ENCODE results near the gene CHST15. TPM values are rescaled to one million over a fixed set of nuclear protein-coding genes. Genes with fewer than 3 reads are reported as not detected.

Gene CHST15
- total and polyA plus RNA-seq, 3 donors from 2014 or later = 9.3 to 12.8 (median 11.5) TPM

DNA sequence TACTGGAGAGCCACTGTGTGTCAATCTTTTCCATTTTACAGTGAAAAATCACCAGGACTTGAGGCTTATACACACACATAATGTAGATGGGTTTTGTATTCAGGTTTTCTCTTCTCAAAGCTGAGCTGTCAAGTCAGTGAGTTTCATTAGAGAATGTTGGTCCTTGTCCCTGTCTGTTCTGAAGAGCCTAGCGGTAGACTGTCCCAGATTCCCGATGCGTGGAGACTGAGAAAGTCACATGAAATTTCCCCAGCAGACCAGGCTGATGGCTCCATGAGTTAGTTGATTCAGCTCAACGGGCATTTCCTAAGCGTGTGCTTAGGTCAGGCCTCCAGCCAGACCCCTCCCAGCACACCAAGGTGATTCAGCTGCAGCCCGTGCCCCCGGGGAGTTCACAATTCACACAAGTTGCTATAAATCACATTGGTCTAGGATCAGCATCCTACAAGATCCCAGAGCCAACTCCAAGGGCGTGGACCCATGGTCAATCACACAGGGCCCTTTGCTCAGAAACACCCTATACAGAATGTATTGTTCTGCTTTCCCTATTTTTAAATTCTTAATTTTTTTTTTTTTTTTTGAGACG, 17.2 kb downstream of the CHST15 start:
- H3K4me3 ChIP-seq = no peak overlapping the region
- no peak overlapping the region for H3K27ac ChIP-seq
- intact Hi-C loops (cut with DNase I; ENCODE audit: low total_unique reads) = no loop called here
- no peaks in the 10 kb centered on the region for H3K9me3 ChIP-seq
- 81 to 90% methylated on average over 9 of the region's 9 CpGs for WGBS, 2 donors
- TF ChIP-seq CTCF (IDR thresholded peaks at IDR 0.05) (no peak), POLR2A (IDR thresholded peaks at IDR 0.05) (no peak)
- peaks cover 14% of the 10 kb centered on the region for H3K4me1 ChIP-seq
- DNase-seq = no peak
- no peaks in the 10 kb centered on the region for H3K36me3 ChIP-seq (ENCODE audit: low read depth, missing control alignments)
- no peaks in the 10 kb centered on the region for H3K27me3 ChIP-seq

DNA sequence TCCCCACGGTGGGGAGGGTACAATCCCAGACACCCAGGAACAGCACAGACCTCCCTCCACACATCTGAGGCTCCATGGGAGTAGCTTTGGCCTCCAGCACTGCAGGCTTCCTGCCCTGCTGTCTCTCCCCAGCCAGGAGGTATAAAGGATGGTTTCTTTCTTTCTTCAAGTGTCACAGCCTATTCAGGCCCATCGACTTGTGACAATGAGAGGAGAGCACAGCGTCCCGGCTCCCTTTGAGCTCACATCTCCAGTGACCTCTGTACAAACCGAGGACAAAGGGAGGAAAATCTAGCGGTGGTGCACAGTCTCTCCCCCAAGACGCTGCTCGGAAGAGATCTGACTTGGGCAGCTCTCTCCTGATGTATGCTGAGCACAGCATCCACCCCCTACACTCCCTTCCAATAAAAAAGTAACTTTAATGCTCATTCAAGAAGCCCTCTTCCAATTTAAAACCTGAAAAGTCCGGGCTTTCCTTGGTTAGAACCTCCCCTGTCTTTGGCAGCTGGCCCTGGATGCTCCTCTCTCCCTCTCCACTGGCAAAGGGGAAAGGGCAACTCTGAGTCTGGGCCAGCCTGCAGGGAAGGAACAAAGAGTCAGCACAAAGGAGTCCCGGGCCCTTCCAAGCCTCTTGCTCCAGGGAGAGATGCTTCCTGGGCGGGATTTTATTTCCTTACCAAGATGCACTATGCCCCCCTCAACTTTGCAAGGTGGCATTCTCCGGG, 18.0 kb downstream of the CHST15 start:
- Histone ChIP-seq H3K4me1 (peaks cover 14% of the 10 kb centered on the region), H3K27ac (peak overlapping the region in 1 of 2 donors; percentile 48), H3K4me3 (no peak overlapping the region), H3K36me3 (ENCODE audit: low read depth, missing control alignments) (no peaks in the 10 kb centered on the region), H3K9me3 (no peaks in the 10 kb centered on the region), H3K27me3 (no peaks in the 10 kb centered on the region)
- DNase-seq = peak; percentile 55
- TF ChIP-seq CTCF (IDR thresholded peaks at IDR 0.05) (no peak), POLR2A (IDR thresholded peaks at IDR 0.05) (no peak)
- 22 to 34% methylated on average over 9 to 12 of the region's 12 CpGs for WGBS, 2 donors
- intact Hi-C loops (cut with DNase I; ENCODE audit: low total_unique reads) = no loop called here

- no peak overlapping the region for H3K4me3 ChIP-seq
- H3K4me1 ChIP-seq = peaks cover 14% of the 10 kb centered on the region
- H3K36me3 ChIP-seq (ENCODE audit: low read depth, missing control alignments) = no peaks in the 10 kb centered on the region
- DNase-seq = no peak
- H3K27me3 ChIP-seq = no peaks in the 10 kb centered on the region
- WGBS, 2 donors = 76 to 82% methylated on average over 12 of the region's 12 CpGs
- no peaks in the 10 kb centered on the region for H3K9me3 ChIP-seq
- intact Hi-C loops (cut with DNase I; ENCODE audit: low total_unique reads) = no loop called here
- TF ChIP-seq POLR2A (IDR thresholded peaks at IDR 0.05) = no peak
- no peak for TF ChIP-seq CTCF (IDR thresholded peaks at IDR 0.05)
- H3K27ac ChIP-seq = peak overlapping the region in 1 of 2 donors; percentile 48
Measured at GRCh38 chr10:124074501-124075109, 18.8 kb downstream of the CHST15 start.

DNA sequence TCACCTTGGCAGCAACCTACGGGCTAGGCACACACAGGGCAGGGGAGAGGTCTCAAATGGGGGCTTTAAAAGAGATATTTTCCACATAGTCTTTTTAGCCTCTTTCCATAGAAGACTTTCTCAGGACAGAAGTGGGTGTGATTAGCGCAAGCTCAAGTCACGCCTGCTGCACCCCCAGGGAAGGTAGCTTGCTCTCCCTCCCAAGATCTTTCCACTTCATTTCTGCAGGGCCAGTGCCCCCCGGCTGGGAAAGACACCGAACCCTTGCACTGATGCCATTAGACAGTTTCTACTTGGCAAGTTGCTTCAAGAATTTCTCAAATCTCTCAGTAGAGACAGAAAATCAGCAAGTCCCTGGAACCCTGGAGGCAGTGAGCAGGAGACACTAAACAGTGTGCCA, 19.4 kb downstream of the CHST15 start:
- Histone ChIP-seq H3K4me1 (peaks cover 14% of the 10 kb centered on the region), H3K36me3 (ENCODE audit: low read depth, missing control alignments) (no peaks in the 10 kb centered on the region), H3K27ac (no peak overlapping the region), H3K4me3 (no peak overlapping the region), H3K9me3 (no peaks in the 10 kb centered on the region), H3K27me3 (no peaks in the 10 kb centered on the region)
- 85 to 91% methylated on average over 5 of the region's 5 CpGs for WGBS, 2 donors
- intact Hi-C loops (cut with DNase I; ENCODE audit: low total_unique reads) = no loop called here
- DNase-seq = no peak
- TF ChIP-seq POLR2A (IDR thresholded peaks at IDR 0.05) (no peak), CTCF (IDR thresholded peaks at IDR 0.05) (no peak)
